ENCODE measurements around the gene ZMIZ2. TPM values are rescaled to one million over a fixed set of nuclear protein-coding genes. Genes with fewer than 3 reads are reported as not detected.
"Not testable (repeated sequence)": the region's sequence is repeated elsewhere in the genome, so short reads cannot be mapped to it uniquely, and the experiment has no call there.

ZMIZ2 gene
- total RNA-seq, 4 donors from 2014 or later = 12.4 to 36.0 (median 28.4) TPM

DNA sequence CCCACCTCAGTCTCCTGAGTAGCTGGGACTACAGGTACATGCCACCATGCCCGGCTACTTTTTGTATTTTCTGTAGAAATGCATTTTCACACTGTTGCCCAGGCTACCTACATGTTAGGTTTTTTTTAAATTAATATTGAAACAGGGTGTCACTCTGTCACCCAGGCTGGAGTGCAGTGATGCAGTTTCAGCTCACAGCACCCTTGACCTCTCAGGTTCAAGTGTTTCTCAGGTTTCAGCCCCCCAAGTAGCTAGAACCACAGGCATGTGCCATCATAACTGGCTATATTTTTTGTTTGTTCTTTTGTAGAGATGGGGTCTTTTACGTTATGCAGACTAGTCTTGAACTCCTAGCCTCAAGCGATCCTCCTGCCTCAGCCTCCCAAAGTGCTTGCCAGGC, 32.4 kb upstream of the ZMIZ2 start:
- peaks cover 0 to 3% (median 0%) of the 10 kb centered on the region in 4 donors for H3K36me3 ChIP-seq
- DNase-seq (ENCODE audit: extremely low spot score) = no peak
- intact Hi-C loops (cut with DNase I) = no loop called here
- no peaks in the 10 kb centered on the region for H3K27me3 ChIP-seq
- WGBS = 98% methylated on average over 3 of the region's 3 CpGs
- peaks cover 0 to 6% (median 2%) of the 10 kb centered on the region in 4 donors for H3K4me1 ChIP-seq
- H3K27ac ChIP-seq (replicated peaks in 1 of 4) = no peak overlapping the region
- no peaks in the 10 kb centered on the region for H3K9me3 ChIP-seq
- TF ChIP-seq POLR2AphosphoS5 (IDR thresholded peaks at IDR 0.05) (no peak), EP300 (IDR thresholded peaks at IDR 0.05) (no peak), POLR2A (IDR thresholded peaks at IDR 0.05; ENCODE audit: low read depth) (no peak)
- TF ChIP-seq, protein P1, sequence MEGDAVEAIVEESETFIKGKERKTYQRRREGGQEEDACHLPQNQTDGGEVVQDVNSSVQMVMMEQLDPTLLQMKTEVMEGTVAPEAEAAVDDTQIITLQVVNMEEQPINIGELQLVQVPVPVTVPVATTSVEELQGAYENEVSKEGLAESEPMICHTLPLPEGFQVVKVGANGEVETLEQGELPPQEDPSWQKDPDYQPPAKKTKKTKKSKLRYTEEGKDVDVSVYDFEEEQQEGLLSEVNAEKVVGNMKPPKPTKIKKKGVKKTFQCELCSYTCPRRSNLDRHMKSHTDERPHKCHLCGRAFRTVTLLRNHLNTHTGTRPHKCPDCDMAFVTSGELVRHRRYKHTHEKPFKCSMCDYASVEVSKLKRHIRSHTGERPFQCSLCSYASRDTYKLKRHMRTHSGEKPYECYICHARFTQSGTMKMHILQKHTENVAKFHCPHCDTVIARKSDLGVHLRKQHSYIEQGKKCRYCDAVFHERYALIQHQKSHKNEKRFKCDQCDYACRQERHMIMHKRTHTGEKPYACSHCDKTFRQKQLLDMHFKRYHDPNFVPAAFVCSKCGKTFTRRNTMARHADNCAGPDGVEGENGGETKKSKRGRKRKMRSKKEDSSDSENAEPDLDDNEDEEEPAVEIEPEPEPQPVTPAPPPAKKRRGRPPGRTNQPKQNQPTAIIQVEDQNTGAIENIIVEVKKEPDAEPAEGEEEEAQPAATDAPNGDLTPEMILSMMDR (IDR thresholded peaks at IDR 0.05) = no peak
- no peak overlapping the region for H3K4me3 ChIP-seq

DNA sequence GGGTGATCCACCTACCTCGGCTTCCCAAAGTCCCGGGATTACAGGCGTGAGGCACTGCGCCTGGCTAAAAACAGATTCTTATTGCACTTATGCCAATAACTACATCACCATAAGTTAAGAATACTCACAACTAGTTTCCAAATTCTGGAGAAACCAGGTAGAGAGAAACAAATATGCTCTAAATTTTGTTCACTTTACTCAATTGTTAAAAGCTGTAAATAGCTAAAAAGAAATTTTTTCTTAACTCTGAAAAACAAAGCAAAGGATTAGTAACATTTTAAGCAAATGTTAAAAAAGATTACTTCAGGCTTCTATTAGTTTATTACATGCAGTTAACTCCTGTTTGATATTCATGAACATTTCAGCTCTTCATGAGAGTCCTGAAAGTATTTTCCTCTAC, 28.3 kb upstream of the ZMIZ2 start:
- Histone ChIP-seq H3K4me3 (no peak overlapping the region), H3K36me3 (no peaks in the 10 kb centered on the region), H3K4me1 (no peaks in the 10 kb centered on the region), H3K27me3 (no peaks in the 10 kb centered on the region), H3K27ac (replicated peaks in 1 of 4) (no peak overlapping the region), H3K9me3 (no peaks in the 10 kb centered on the region)
- 94% methylated on average over 4 of the region's 4 CpGs for WGBS
- intact Hi-C loops (cut with DNase I) = no loop called here
- TF ChIP-seq, protein P1 (IDR thresholded peaks at IDR 0.05) = no peak
- DNase-seq (ENCODE audit: extremely low spot score) = no peak

DNA sequence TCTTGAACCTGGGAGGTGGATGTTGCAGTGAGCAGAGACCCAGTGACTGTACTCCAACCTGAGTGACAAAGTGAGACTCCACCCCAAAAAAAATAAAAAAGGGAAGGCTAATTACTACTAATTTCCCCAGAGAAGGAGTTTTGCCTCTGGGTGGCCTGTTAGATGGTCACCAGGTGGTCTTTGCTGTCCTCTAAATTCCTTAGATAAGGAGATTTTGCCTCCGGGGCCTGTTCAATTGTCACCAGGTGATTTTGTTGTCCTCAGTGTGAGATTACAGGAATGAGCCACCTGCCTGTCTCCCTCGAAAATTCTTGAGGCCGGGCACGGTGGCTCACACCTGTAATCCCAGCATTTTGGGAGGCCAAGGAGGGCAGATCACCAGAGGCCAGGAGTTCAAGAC, 24.4 kb upstream of the ZMIZ2 start:
- TF ChIP-seq POLR2AphosphoS5 (IDR thresholded peaks at IDR 0.05) (no peak), POLR2A (IDR thresholded peaks at IDR 0.05; ENCODE audit: low read depth) (no peak), EP300 (IDR thresholded peaks at IDR 0.05) (no peak)
- TF ChIP-seq, protein P1 (IDR thresholded peaks at IDR 0.05) = no peak
- WGBS = 93% methylated on average over 4 of the region's 4 CpGs
- Histone ChIP-seq H3K36me3 (no peaks in the 10 kb centered on the region), H3K27me3 (no peaks in the 10 kb centered on the region), H3K4me1 (no peaks in the 10 kb centered on the region), H3K9me3 (no peaks in the 10 kb centered on the region), H3K27ac (replicated peaks in 1 of 4) (no peak overlapping the region), H3K4me3 (no peak overlapping the region)
- DNase-seq (ENCODE audit: extremely low spot score) = no peak
- intact Hi-C loops (cut with DNase I) = no loop called here

DNA sequence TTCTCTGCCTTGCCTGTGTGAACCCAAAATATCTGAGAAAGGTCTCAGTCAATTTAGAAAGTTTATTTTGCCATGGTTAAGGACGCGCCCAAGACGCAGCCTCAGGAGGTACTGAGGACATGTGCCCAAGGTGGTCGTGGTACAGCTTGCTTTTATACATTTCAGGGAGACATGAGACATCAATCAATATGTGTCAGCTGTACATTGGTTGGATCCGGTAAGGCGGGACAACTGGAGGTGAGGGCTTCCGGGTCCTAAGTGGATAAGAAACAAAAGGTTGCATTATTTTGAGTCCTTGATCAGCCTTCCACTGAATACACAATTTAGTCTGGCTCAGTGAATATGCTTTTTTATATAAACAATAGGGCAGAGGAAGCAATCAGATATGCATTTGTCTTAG, 22.4 kb upstream of the ZMIZ2 start:
- 65% methylated on average over 7 of the region's 7 CpGs for WGBS
- H3K27me3 ChIP-seq; H3K4me1 ChIP-seq; H3K9me3 ChIP-seq; H3K36me3 ChIP-seq; H3K4me3 ChIP-seq; DNase-seq (ENCODE audit: extremely low spot score); H3K27ac ChIP-seq (replicated peaks in 1 of 4); intact Hi-C loops (cut with DNase I): not testable (repeated sequence)

DNA sequence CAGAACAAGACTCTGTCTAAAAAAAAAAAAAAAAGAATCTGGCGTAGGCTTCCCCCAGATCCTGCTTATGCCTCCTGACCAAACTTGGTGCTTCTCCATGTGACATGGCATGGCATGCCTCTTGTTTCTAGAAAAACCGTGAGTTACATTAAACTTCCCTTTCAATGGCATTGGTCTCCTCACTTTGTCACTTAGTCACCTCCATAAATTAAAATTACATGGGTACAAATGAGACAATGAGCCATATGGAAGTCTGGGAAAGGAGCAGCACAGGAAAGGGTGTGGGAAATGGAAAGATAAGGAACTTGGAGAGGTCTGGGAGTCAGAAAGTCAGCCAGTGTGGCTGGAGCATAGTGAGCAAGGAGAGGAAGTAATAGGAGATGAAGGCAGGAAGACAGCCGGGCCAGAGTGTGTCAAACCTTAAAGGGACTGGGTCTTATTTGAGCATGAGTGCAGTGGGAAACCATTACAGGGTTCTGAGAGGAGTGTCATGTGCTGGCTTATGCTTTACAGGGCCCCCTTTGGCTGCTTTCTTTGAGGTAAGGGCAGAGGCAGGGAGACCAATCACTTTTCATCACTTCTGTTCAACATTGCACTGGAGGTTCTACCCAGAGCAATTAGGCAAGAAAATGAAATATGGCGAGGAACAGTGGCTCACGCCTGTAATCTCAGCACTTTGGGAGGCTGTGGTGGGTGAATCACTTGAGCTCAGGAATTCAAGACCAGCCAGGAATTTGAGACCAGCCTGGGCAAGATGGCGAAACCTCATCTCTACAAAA, 21.3 kb upstream of the ZMIZ2 start:
- H3K27me3 ChIP-seq = no peaks in the 10 kb centered on the region
- H3K4me3 ChIP-seq = no peak overlapping the region
- H3K4me1 ChIP-seq = no peaks in the 10 kb centered on the region
- intact Hi-C loops (cut with DNase I) = no loop called here
- TF ChIP-seq POLR2A (IDR thresholded peaks at IDR 0.05; ENCODE audit: low read depth) (no peak), EP300 (IDR thresholded peaks at IDR 0.05) (no peak), POLR2AphosphoS5 (IDR thresholded peaks at IDR 0.05) (no peak)
- TF ChIP-seq, protein P1 (IDR thresholded peaks at IDR 0.05) = no peak
- peaks cover 0 to 4% (median 0%) of the 10 kb centered on the region in 4 donors for H3K36me3 ChIP-seq
- H3K27ac ChIP-seq (replicated peaks in 1 of 4) = no peak overlapping the region
- 75% methylated on average over 6 of the region's 6 CpGs for WGBS
- no peaks in the 10 kb centered on the region for H3K9me3 ChIP-seq
- no peak for DNase-seq (ENCODE audit: extremely low spot score)

Data from esophagus muscularis mucosa (tissue), 4 donors.